NCI-H2029 treated with DMSO at 0.1 percent for 48 hours (cell line): Measurements from ENCODE around the gene FAM193A.
"Not testable (repeated sequence)": the region's sequence is repeated elsewhere in the genome, so short reads cannot be mapped to it uniquely, and the experiment has no call there.

Experiments
- DNase-seq: peaks from one replicate; lab custom pipeline; 2025; lab: John Stamatoyannopoulos, UW

FAM193A gene

GRCh38 chr4:2536193-2537010 is at the start of gene FAM193A:
FAM193A (plus strand) TSS chr4:2536647; CDS start chr4:2536916, 269 bp downstream.
- peak; percentile 84 for DNase-seq

- no peak for DNase-seq
These were observed 49.5 kb upstream of the FAM193A start for GRCh38 chr4:2486981-2487380.

- no peak for DNase-seq
These were observed 48.8 kb upstream of the FAM193A start for GRCh38 chr4:2487632-2488031.

- no peak for DNase-seq
These were observed 47.2 kb upstream of the FAM193A start for GRCh38 chr4:2489081-2489805.

GRCh38 chr4:2489841-2490552 is 46.5 kb upstream of the FAM193A start:
- DNase-seq, result no peak

- no peak for DNase-seq
These were observed 43.5 kb upstream of the FAM193A start for GRCh38 chr4:2492970-2493369.

- DNase-seq, result no peak
These were observed 41.5 kb upstream of the FAM193A start for GRCh38 chr4:2494992-2495391.

- no peak for DNase-seq
These were observed 39.1 kb upstream of the FAM193A start for GRCh38 chr4:2497324-2497723.

- DNase-seq, result no peak
These were observed 38.5 kb upstream of the FAM193A start for GRCh38 chr4:2497931-2498330.

- no peak for DNase-seq
These were observed 35.9 kb upstream of the FAM193A start for GRCh38 chr4:2500547-2500946.

- no peak for DNase-seq
These were observed 35.3 kb upstream of the FAM193A start for GRCh38 chr4:2501034-2501594.

GRCh38 chr4:2503809-2504208 is 32.6 kb upstream of the FAM193A start:
- no peak for DNase-seq

- no peak for DNase-seq
These were observed 29.2 kb upstream of the FAM193A start for GRCh38 chr4:2507259-2507658.

- DNase-seq, result no peak
These were observed 28.6 kb upstream of the FAM193A start for GRCh38 chr4:2507855-2508254.

- no peak for DNase-seq
These were observed 25.8 kb upstream of the FAM193A start for GRCh38 chr4:2510351-2511259.

GRCh38 chr4:2511645-2512131 is 24.8 kb upstream of the FAM193A start:
- DNase-seq, result no peak

GRCh38 chr4:2512396-2513135 is 23.9 kb upstream of the FAM193A start:
- no peak for DNase-seq

GRCh38 chr4:2514193-2514592 is 22.3 kb upstream of the FAM193A start:
- not testable (repeated sequence) for DNase-seq

GRCh38 chr4:2514944-2515343 is 21.5 kb upstream of the FAM193A start:
- DNase-seq, result not testable (repeated sequence)

- DNase-seq, result no peak
These were observed 20.5 kb upstream of the FAM193A start for GRCh38 chr4:2515830-2516550.
